Suprapubic skin (tissue), 4 donors: Measurements from ENCODE around the gene GMPR.

Experiments used
- CTCF ChIP-seq, 2 donors: fragments of 200-600 bp in 1 of 2; fragments of 450-650 bp in 1 of 2; sonication (generic) in 1 of 2; IDR thresholded peaks; one replicate each; pipeline ENCODE4 v1.5.1; 2016 to 2019; ENCODE audit warnings: antibody characterized with exemption in 2 of 2, mild to moderate bottlenecking in 1 of 2, moderate library complexity in 1 of 2
- EP300 ChIP-seq: sonication (generic); formaldehyde crosslinking; IDR thresholded peaks from one replicate; pipeline ENCODE4 v1.6.1; 2017; ENCODE audit warnings: antibody characterized with exemption
- POLR2A ChIP-seq, 2 donors: fragments of 450-650 bp; IDR thresholded peaks; one replicate each; pipeline ENCODE4 v1.6.1; 2017; ENCODE audit warnings: antibody characterized with exemption in 2 of 2, mild to moderate bottlenecking in 2 of 2, moderate library complexity in 2 of 2
- POLR2AphosphoS5 ChIP-seq, 3 donors: sonication (generic); formaldehyde crosslinking; IDR thresholded peaks; one replicate each; pipeline ENCODE4 v1.6.1; 2017; ENCODE audit warnings: antibody characterized with exemption in 3 of 3

- no peak for TF ChIP-seq CTCF (IDR thresholded peaks at IDR 0.05)
- TF ChIP-seq POLR2AphosphoS5 (IDR thresholded peaks at IDR 0.05): no peak
- TF ChIP-seq POLR2A (IDR thresholded peaks at IDR 0.05): no peak
- TF ChIP-seq EP300: no peak
Observed at GRCh38 chr6:16296061-16296670, 57.8 kb downstream of the GMPR start.
